Measurements from ENCODE around the gene PAX9.

DNA sequence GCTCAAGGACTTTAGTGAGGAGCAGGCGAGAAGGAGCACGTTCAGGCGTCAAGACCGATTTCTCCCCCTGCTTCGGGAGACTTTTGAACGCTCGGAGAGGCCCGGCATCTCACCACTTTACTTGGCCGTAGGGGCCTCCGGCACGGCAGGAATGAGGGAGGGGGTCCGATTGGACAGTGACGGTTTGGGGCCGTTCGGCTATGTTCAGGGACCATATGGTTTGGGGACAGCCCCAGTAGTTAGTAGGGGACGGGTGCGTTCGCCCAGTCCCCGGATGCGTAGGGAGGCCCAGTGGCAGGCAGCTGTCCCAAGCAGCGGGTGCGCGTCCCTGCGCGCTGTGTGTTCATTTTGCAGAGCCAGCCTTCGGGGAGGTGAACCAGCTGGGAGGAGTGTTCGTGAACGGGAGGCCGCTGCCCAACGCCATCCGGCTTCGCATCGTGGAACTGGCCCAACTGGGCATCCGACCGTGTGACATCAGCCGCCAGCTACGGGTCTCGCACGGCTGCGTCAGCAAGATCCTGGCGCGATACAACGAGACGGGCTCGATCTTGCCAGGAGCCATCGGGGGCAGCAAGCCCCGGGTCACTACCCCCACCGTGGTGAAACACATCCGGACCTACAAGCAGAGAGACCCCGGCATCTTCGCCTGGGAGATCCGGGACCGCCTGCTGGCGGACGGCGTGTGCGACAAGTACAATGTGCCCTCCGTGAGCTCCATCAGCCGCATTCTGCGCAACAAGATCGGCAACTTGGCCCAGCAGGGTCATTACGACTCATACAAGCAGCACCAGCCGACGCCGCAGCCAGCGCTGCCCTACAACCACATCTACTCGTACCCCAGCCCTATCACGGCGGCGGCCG, 1.1 kb downstream of the PAX9 start:
- TF ChIP-seq ARID3B (CRISPR knock-in tag; IDR thresholded peaks at IDR 0.05; ENCODE audit: borderline replicate concordance) (no peak), EGR1 (conservative IDR thresholded peaks at IDR 0.05) (no peak), PRPF4 (IDR thresholded peaks at IDR 0.05; ENCODE audit: insufficient read depth, low read depth, low read length, poor library complexity, severe bottlenecking) (no peak), E4F1 (CRISPR knock-in tag; IDR thresholded peaks at IDR 0.05; ENCODE audit: borderline replicate concordance) (no peak), GABPB1 (CRISPR knock-in tag; IDR thresholded peaks at IDR 0.05) (no peak), PML (IDR thresholded peaks at IDR 0.05; ENCODE audit: low read length) (no peak)

Measured in K562 (cell line).